Measurements from ENCODE around the gene PROM2. TPM values are rescaled to one million over a fixed set of nuclear protein-coding genes. Genes with fewer than 3 reads are reported as not detected.
A peak's percentile ranks its signal among the peaks of the same experiment; 100 is the strongest.

The PROM2 gene
- polyA plus RNA-seq, 1 donor (not counting 4 experiments of a cell fraction or from before 2014, with no cell fraction given): 11.4 TPM

GRCh38 chr2:95334916-95335641, 60.8 kb downstream of the PROM2 start:
- no peaks in the 10 kb centered on the region for H3K9me1 ChIP-seq (ENCODE audit: control insufficient read depth, extremely low read depth, insufficient read depth, low read length)
- H3K4me2 ChIP-seq (ENCODE audit: control insufficient read depth, extremely low read depth, insufficient read depth, low read depth, low read length): peak overlapping the region; percentile 9
- H3K9ac ChIP-seq (ENCODE audit: control insufficient read depth, extremely low read depth, insufficient read depth, low read length): no peak overlapping the region
- H3K27ac ChIP-seq (ENCODE audit: control insufficient read depth, insufficient read depth, low read length): no peak overlapping the region
- dilution Hi-C loops (cut with MboI; ENCODE audit: extremely low pct_ligation_motif_present, low sequenced_read_pairs): no loop called here
- no peaks in the 10 kb centered on the region for H3K36me3 ChIP-seq (ENCODE audit: control insufficient read depth in 2 of 2, extremely low read depth in 1 of 2, insufficient read depth in 2 of 2, low read length in 2 of 2)
- H2AFZ ChIP-seq (ENCODE audit: control insufficient read depth, low read length): no peak overlapping the region
- TF ChIP-seq EZH2 (IDR thresholded peaks at IDR 0.05; ENCODE audit: low read length) (no peak), CTCF (optimal IDR thresholded peaks at IDR 0.05 in 1 of 3, IDR thresholded peaks at IDR 0.05 in 1 of 3, conservative IDR thresholded peaks at IDR 0.05 in 1 of 3; ENCODE audit: extremely low read depth in 1 of 3, insufficient read depth in 2 of 3, low read length in 3 of 3) (no peak)
- FAIRE-seq (no peak), DNase-seq (ENCODE audit: low read depth, low spot score) (no peak)
- H3K4me3 ChIP-seq (ENCODE audit: control insufficient read depth in 2 of 3, extremely low read depth in 1 of 3, insufficient read depth in 2 of 3, low read depth in 1 of 3, low read length in 3 of 3): no peak overlapping the region
- peaks cover 17% of the 10 kb centered on the region for H3K4me1 ChIP-seq (ENCODE audit: control insufficient read depth, extremely low read depth, insufficient read depth, low read length)
- no peaks in the 10 kb centered on the region for H3K9me3 ChIP-seq (ENCODE audit: control insufficient read depth, low read depth, low read length)
- no peaks in the 10 kb centered on the region for H3K79me2 ChIP-seq (ENCODE audit: control insufficient read depth, insufficient read depth, low read length)
- no peaks in the 10 kb centered on the region for H4K20me1 ChIP-seq (ENCODE audit: control insufficient read depth, extremely low read depth, insufficient read depth, low read length)
- H3K27me3 ChIP-seq (ENCODE audit: control insufficient read depth, extremely low read depth, insufficient read depth, low read length): no peaks in the 10 kb centered on the region

GRCh38 chr2:95336406-95336805, 62.2 kb downstream of the PROM2 start:
- H3K9me3 ChIP-seq (ENCODE audit: control insufficient read depth, low read depth, low read length): no peaks in the 10 kb centered on the region
- H3K4me2 ChIP-seq (ENCODE audit: control insufficient read depth, extremely low read depth, insufficient read depth, low read depth, low read length): no peak overlapping the region
- FAIRE-seq: no peak
- no peak overlapping the region for H3K9ac ChIP-seq (ENCODE audit: control insufficient read depth, extremely low read depth, insufficient read depth, low read length)
- no peak for DNase-seq (ENCODE audit: low read depth, low spot score)
- H3K36me3 ChIP-seq (ENCODE audit: control insufficient read depth in 2 of 2, extremely low read depth in 1 of 2, insufficient read depth in 2 of 2, low read length in 2 of 2): no peaks in the 10 kb centered on the region
- peaks cover 17% of the 10 kb centered on the region for H3K4me1 ChIP-seq (ENCODE audit: control insufficient read depth, extremely low read depth, insufficient read depth, low read length)
- H2AFZ ChIP-seq (ENCODE audit: control insufficient read depth, low read length): no peak overlapping the region
- H3K27me3 ChIP-seq (ENCODE audit: control insufficient read depth, extremely low read depth, insufficient read depth, low read length): no peaks in the 10 kb centered on the region
- H3K9me1 ChIP-seq (ENCODE audit: control insufficient read depth, extremely low read depth, insufficient read depth, low read length): no peaks in the 10 kb centered on the region
- dilution Hi-C loops (cut with MboI; ENCODE audit: extremely low pct_ligation_motif_present, low sequenced_read_pairs): no loop called here
- no peak overlapping the region for H3K27ac ChIP-seq (ENCODE audit: control insufficient read depth, insufficient read depth, low read length)
- no peaks in the 10 kb centered on the region for H4K20me1 ChIP-seq (ENCODE audit: control insufficient read depth, extremely low read depth, insufficient read depth, low read length)
- no peaks in the 10 kb centered on the region for H3K79me2 ChIP-seq (ENCODE audit: control insufficient read depth, insufficient read depth, low read length)
- no peak overlapping the region for H3K4me3 ChIP-seq (ENCODE audit: control insufficient read depth in 2 of 3, extremely low read depth in 1 of 3, insufficient read depth in 2 of 3, low read depth in 1 of 3, low read length in 3 of 3)
- TF ChIP-seq CTCF (optimal IDR thresholded peaks at IDR 0.05 in 1 of 3, IDR thresholded peaks at IDR 0.05 in 1 of 3, conservative IDR thresholded peaks at IDR 0.05 in 1 of 3; ENCODE audit: extremely low read depth in 1 of 3, insufficient read depth in 2 of 3, low read length in 3 of 3) (no peak), EZH2 (IDR thresholded peaks at IDR 0.05; ENCODE audit: low read length) (no peak)

Measured in keratinocyte (primary cell).